Activated CD8-positive, alpha-beta T cell treated with anti-CD3 and anti-CD28 coated beads for 36 hours (primary cell): ENCODE measurements around the gene TLE7. TPM values are rescaled to one million over a fixed set of nuclear protein-coding genes. Genes with fewer than 3 reads are reported as not detected.

ENCODE experiments used
- ATAC-seq: fragments of 200-7000 bp; cut with Tn5 transposase; one replicate; pipeline ENCODE4 v1.10.0; 2021; ENCODE audit warnings: mild to moderate bottlenecking, moderate library complexity
- CTCF ChIA-PET: fragments of 350-600 bp; sonication (Branson Sonifier 250); formaldehyde crosslinking; loops from one replicate; lab custom pipeline; 2021; ENCODE audit warnings: antibody characterized with exemption; lab: Charles Lee
- POLR2A ChIA-PET: fragments of 350-600 bp; sonication (Branson Sonifier 250); formaldehyde crosslinking; loops from one replicate; lab custom pipeline; 2021; ENCODE audit warnings: antibody characterized with exemption; lab: Charles Lee
- DNase-seq: peaks from one replicate; pipeline ENCODE4 v3.0.0-alpha.2; 2020
- H3K27ac Mint-ChIP-seq: one replicate; pipeline ENCODE4 v1.8.0; 2021; ENCODE audit warnings: mild to moderate bottlenecking, mixed read lengths
- H3K27me3 Mint-ChIP-seq: one replicate; pipeline ENCODE4 v1.8.0; 2021; ENCODE audit warnings: mixed read lengths
- H3K36me3 Mint-ChIP-seq: one replicate; pipeline ENCODE4 v1.8.0; 2021; ENCODE audit warnings: low read depth, mixed read lengths
- H3K4me1 Mint-ChIP-seq: one replicate; pipeline ENCODE4 v1.8.0; 2021; ENCODE audit warnings: low read depth, mixed read lengths
- H3K4me3 Mint-ChIP-seq: one replicate; pipeline ENCODE4 v1.8.0; 2021; ENCODE audit warnings: mild to moderate bottlenecking, moderate library complexity, mixed read lengths
- H3K9me3 Mint-ChIP-seq: one replicate; pipeline ENCODE4 v1.8.0; 2021; ENCODE audit warnings: mixed read lengths
- intact Hi-C: fragments of 100-400 bp; cut with micrococcal nuclease; formaldehyde crosslinking; loops from one replicate; pipeline ENCODE4 v1.10.0; 2022
- total RNA-seq, 2 experiments: library from RNA; stranded (reverse); gene quantifications; one replicate each; pipeline ENCODE4 v1.2.3, GENCODE V29; 2021
- TF ChIP-seq, protein P1 (sequence below): fragments of 200-600 bp; IDR thresholded peaks from one replicate; pipeline ENCODE4 v1.8.0; 2022; ENCODE audit warnings: antibody characterized with exemption, mild to moderate bottlenecking

The TLE7 gene
- total RNA-seq, 2 experiments from 2014 or later: not detected

DNA sequence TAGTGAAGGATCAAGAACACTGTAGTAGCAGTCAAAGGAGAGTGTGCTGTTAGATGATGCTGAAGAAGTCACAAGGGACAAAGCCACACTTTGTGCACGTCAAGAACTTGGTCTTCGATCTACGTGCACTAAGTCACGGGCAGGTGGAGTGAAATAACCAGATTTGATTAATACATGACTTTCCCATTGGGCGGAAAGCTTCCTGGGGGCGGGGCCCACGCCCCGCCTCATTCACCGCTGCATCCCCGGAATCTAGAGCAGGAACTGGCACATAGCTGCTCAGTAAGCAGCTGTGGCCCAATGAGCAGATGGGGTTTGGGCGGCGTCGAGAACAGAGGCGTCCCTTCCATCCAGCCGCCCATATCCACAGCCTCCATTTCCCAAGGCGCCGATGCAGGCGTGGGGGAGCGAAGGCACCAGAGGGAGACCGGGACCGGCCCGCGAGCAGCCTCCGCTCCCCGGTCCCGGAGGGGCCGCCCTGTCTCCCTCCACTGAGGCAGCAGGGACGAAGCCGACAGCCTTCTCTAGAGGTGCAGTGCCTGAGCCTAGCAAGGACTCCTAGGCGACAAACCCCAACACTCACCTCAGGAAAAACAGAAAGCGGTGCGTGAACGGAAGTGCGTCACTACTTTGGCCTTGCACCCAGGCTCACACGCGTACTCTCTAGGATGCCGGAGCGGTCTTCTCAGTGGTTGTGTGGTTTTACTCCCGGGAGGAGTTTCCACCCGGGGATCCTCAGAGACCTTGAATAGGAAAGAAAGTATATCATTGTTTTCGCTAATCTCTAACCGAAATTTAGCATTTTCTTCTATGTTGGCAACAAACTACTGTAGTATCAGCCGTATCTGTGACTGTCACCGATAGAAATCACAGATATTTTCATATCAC lies 42.4 kb upstream of the TLE7 start:
- no peaks in the 10 kb centered on the region for H3K9me3 Mint-ChIP-seq
- H3K27me3 Mint-ChIP-seq: no peaks in the 10 kb centered on the region
- intact Hi-C loops: loop anchor here (1.0 kb wide), 1 partner anchor 22 kb away; the partner anchor contains the start of gene ZNF23
- ChIA-PET POLR2A (interaction anchor here (1.1 to 2.3 kb wide), 4 partner anchors 10 to 58 kb away, joined by 3 to 17 read pairs (median 4); partner anchors contain the start of gene ZNF23), CTCF (interaction anchor here (0.9 to 1.7 kb wide), 7 partner anchors 15 to 127 kb away, joined by 3 to 7 read pairs (median 4); partner anchors contain the start of gene ZNF23)
- peak overlapping the region; percentile 76 for H3K4me3 Mint-ChIP-seq
- peak; percentile 90 for ATAC-seq
- DNase-seq: peak; percentile 93
- H3K27ac Mint-ChIP-seq: peak overlapping the region; percentile 79
- no peaks in the 10 kb centered on the region for H3K36me3 Mint-ChIP-seq
- TF ChIP-seq, protein P1, sequence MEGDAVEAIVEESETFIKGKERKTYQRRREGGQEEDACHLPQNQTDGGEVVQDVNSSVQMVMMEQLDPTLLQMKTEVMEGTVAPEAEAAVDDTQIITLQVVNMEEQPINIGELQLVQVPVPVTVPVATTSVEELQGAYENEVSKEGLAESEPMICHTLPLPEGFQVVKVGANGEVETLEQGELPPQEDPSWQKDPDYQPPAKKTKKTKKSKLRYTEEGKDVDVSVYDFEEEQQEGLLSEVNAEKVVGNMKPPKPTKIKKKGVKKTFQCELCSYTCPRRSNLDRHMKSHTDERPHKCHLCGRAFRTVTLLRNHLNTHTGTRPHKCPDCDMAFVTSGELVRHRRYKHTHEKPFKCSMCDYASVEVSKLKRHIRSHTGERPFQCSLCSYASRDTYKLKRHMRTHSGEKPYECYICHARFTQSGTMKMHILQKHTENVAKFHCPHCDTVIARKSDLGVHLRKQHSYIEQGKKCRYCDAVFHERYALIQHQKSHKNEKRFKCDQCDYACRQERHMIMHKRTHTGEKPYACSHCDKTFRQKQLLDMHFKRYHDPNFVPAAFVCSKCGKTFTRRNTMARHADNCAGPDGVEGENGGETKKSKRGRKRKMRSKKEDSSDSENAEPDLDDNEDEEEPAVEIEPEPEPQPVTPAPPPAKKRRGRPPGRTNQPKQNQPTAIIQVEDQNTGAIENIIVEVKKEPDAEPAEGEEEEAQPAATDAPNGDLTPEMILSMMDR: no peak
- H3K4me1 Mint-ChIP-seq: peaks cover 13% of the 10 kb centered on the region

DNA sequence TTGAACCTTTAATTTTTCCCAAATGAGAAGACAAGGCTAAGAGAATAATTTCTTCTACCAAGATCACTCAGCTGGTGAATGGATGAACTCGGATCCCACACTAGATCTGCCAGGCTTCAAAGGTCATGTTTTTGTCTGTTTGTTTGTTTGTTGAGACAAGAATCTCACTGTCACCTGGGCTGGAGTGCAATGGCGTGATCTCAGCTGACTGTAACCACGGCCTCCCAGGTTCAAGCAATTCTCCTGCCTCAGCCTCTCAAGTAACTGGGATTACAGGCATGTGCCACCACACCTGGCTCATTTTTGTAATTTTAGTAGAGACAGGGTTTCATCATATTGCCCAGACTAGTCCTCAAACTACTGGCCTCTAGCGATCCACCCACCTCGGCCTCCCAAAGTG lies 40.7 kb upstream of the TLE7 start:
- H3K4me1 Mint-ChIP-seq: peaks cover 13% of the 10 kb centered on the region
- H3K36me3 Mint-ChIP-seq: peaks cover 2% of the 10 kb centered on the region
- ATAC-seq (no peak), DNase-seq (no peak)
- CTCF ChIA-PET: interaction anchor here (1.7 to 1.8 kb wide), 2 partner anchors 20 to 129 kb away, joined by 4 read pairs; no protein-coding TSS in a partner anchor
- TF ChIP-seq, protein P1: no peak
- POLR2A ChIA-PET: no interaction called here
- H3K27ac Mint-ChIP-seq: no peak overlapping the region
- H3K9me3 Mint-ChIP-seq: no peaks in the 10 kb centered on the region
- intact Hi-C loops: no loop called here
- no peaks in the 10 kb centered on the region for H3K27me3 Mint-ChIP-seq
- no peak overlapping the region for H3K4me3 Mint-ChIP-seq

DNA sequence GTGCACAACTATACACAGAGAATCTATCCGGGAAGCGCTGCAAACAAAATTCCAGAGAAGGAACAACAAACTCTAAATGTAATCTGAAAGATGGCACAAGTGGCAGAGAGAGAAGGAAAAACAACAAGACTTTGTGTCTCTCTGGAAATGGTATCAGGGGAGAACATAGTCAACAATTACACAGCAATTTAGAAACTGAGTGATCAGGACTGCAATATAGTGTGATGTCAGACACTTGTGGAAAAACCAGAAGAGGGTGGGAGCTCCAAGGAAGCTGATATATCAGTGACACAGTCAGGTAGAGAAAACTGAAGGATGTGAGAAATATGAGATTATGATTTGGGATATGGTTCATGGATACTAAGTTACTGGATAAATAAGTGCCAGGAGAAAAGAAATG lies 39.1 kb upstream of the TLE7 start:
- intact Hi-C loops: no loop called here
- Mint-ChIP-seq H3K4me1 (peaks cover 13% of the 10 kb centered on the region), H3K4me3 (no peak overlapping the region), H3K36me3 (peaks cover 9% of the 10 kb centered on the region), H3K9me3 (no peaks in the 10 kb centered on the region), H3K27me3 (no peaks in the 10 kb centered on the region), H3K27ac (no peak overlapping the region)
- DNase-seq: no peak
- ATAC-seq: no peak
- CTCF ChIA-PET: interaction anchor here (1.1 to 1.8 kb wide), 2 partner anchors 9 to 18 kb away, joined by 4 read pairs; partner anchors contain the start of gene ZNF19
- POLR2A ChIA-PET: no interaction called here
- TF ChIP-seq, protein P1: no peak

DNA sequence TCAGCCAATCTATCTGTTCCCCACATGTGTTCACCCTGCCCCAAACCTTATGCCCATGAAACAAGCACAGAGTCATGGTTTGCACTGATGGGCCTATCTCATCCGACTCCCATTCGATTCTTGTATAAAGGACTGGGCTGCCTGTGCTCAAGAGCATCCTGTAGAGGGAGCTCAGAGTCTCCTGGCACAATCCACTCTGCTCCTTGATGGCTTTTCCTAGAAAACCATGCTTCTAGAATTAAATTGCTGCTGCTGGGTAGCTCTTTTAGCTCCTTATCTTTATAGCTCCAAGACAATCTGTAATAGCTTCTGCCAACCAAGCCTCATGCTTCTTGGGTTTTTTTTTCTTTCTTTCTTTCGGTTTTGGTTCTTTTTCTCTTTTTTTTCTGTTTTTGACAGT lies 37.6 kb upstream of the TLE7 start:
- peak; percentile 18 for DNase-seq
- Mint-ChIP-seq H3K27me3 (no peaks in the 10 kb centered on the region), H3K36me3 (peaks cover 9% of the 10 kb centered on the region), H3K27ac (no peak overlapping the region), H3K4me1 (peaks cover 8% of the 10 kb centered on the region), H3K9me3 (no peaks in the 10 kb centered on the region), H3K4me3 (no peak overlapping the region)
- TF ChIP-seq, protein P1: no peak
- ChIA-PET CTCF (interaction anchor here (1.0 to 1.3 kb wide), 3 partner anchors 19 to 22 kb away, joined by 3 to 5 read pairs (median 3); no protein-coding TSS in a partner anchor), POLR2A (interaction anchor here (0.6 to 0.7 kb wide), 2 partner anchors 90 to 713 kb away, joined by 3 to 5 read pairs; no protein-coding TSS in a partner anchor)
- intact Hi-C loops: no loop called here
- no peak for ATAC-seq
